ENCODE results near the gene ADAMTS16. TPM values are rescaled to one million over a fixed set of nuclear protein-coding genes. Genes with fewer than 3 reads are reported as not detected.

ADAMTS16 gene
- total and polyA plus RNA-seq, 2 experiments from 2014 or later: 2.8 to 15.4 TPM

DNA sequence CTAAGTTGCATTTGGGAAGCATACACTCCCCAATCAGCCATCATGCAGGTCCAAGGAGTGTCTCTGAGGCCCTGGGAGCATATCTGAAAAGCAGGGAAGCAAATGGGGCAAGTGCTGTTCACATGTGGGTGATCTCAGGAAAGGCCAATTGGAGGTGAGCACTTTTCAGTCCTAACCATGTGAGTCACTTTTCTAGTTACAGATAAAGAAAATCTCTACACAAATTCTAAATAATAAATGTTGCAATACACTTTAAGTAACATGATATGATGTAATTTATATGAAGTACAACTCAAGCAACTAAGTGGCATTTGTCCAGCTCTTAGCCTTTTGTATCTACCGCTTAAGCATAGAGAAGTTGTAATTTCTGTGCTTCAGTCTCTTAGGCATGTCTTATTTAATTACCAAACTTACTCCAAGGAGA is 18.4 kb downstream of the ADAMTS16 start:
- Mint-ChIP-seq H3K27me3 (ENCODE audit: insufficient read depth, low read depth, poor library complexity) (peaks cover 5% of the 10 kb centered on the region), H3K9me3 (no peaks in the 10 kb centered on the region), H3K4me3 (no peak overlapping the region), H3K4me1 (peaks cover 23% of the 10 kb centered on the region), H3K36me3 (ENCODE audit: low read depth) (no peaks in the 10 kb centered on the region), H3K27ac (no peak overlapping the region)
- Histone ChIP-seq H3K9me2 (ENCODE audit: insufficient read depth) (peaks cover 10% of the 10 kb centered on the region; the same call in 1 of the 2 replicates), H2AFZ (no peak overlapping the region), H4K20me1 (replicated peaks; ENCODE audit: insufficient read depth) (no peaks in the 10 kb centered on the region), H3K27ac (ENCODE audit: low read depth) (no peak overlapping the region), H3K36me3 (ENCODE audit: insufficient read depth) (no peaks in the 10 kb centered on the region), H3F3A (replicated peaks; ENCODE audit: low read depth) (no peaks in the 10 kb centered on the region), H3K4me3 (no peak overlapping the region), H3K4me2 (no peak overlapping the region), H3K27me3 (ENCODE audit: insufficient read depth) (no peaks in the 10 kb centered on the region), H3K4me1 (ENCODE audit: insufficient read depth) (peaks cover 5% of the 10 kb centered on the region; the same call in 1 of the 2 replicates), H3K79me2 (replicated peaks; ENCODE audit: insufficient read depth) (peaks cover 22% of the 10 kb centered on the region)
- TF ChIP-seq ZNF331 (CRISPR knock-in tag; IDR thresholded peaks at IDR 0.05; ENCODE audit: low read depth) (no peak), NANOG (IDR thresholded peaks at IDR 0.05; ENCODE audit: borderline replicate concordance) (no peak), EZH2 (IDR thresholded peaks at IDR 0.05; ENCODE audit: low read depth, unreplicated experiment) (no peak), REST (IDR thresholded peaks at IDR 0.05; ENCODE audit: unreplicated experiment) (no peak), JUNB (IDR thresholded peaks at IDR 0.05; ENCODE audit: unreplicated experiment) (no peak), CREB1 (CRISPR knock-in tag; IDR thresholded peaks at IDR 0.05; ENCODE audit: low read depth) (no peak), STAT1 (IDR thresholded peaks at IDR 0.05; ENCODE audit: unreplicated experiment) (no peak), CTCF (conservative IDR thresholded peaks at IDR 0.05; ENCODE audit: low read depth in 2 of 2) (no peak), ZNF114 (CRISPR knock-in tag; IDR thresholded peaks at IDR 0.05) (no peak), EZH2phosphoT487 (IDR thresholded peaks at IDR 0.05; ENCODE audit: unreplicated experiment) (no peak), POLR2AphosphoS5 (IDR thresholded peaks at IDR 0.05; ENCODE audit: low read depth) (no peak)
- TF ChIP-seq, protein P1, sequence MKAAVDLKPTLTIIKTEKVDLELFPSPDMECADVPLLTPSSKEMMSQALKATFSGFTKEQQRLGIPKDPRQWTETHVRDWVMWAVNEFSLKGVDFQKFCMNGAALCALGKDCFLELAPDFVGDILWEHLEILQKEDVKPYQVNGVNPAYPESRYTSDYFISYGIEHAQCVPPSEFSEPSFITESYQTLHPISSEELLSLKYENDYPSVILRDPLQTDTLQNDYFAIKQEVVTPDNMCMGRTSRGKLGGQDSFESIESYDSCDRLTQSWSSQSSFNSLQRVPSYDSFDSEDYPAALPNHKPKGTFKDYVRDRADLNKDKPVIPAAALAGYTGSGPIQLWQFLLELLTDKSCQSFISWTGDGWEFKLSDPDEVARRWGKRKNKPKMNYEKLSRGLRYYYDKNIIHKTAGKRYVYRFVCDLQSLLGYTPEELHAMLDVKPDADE (IDR thresholded peaks at IDR 0.05): no peak
- TF ChIP-seq, protein P2, sequence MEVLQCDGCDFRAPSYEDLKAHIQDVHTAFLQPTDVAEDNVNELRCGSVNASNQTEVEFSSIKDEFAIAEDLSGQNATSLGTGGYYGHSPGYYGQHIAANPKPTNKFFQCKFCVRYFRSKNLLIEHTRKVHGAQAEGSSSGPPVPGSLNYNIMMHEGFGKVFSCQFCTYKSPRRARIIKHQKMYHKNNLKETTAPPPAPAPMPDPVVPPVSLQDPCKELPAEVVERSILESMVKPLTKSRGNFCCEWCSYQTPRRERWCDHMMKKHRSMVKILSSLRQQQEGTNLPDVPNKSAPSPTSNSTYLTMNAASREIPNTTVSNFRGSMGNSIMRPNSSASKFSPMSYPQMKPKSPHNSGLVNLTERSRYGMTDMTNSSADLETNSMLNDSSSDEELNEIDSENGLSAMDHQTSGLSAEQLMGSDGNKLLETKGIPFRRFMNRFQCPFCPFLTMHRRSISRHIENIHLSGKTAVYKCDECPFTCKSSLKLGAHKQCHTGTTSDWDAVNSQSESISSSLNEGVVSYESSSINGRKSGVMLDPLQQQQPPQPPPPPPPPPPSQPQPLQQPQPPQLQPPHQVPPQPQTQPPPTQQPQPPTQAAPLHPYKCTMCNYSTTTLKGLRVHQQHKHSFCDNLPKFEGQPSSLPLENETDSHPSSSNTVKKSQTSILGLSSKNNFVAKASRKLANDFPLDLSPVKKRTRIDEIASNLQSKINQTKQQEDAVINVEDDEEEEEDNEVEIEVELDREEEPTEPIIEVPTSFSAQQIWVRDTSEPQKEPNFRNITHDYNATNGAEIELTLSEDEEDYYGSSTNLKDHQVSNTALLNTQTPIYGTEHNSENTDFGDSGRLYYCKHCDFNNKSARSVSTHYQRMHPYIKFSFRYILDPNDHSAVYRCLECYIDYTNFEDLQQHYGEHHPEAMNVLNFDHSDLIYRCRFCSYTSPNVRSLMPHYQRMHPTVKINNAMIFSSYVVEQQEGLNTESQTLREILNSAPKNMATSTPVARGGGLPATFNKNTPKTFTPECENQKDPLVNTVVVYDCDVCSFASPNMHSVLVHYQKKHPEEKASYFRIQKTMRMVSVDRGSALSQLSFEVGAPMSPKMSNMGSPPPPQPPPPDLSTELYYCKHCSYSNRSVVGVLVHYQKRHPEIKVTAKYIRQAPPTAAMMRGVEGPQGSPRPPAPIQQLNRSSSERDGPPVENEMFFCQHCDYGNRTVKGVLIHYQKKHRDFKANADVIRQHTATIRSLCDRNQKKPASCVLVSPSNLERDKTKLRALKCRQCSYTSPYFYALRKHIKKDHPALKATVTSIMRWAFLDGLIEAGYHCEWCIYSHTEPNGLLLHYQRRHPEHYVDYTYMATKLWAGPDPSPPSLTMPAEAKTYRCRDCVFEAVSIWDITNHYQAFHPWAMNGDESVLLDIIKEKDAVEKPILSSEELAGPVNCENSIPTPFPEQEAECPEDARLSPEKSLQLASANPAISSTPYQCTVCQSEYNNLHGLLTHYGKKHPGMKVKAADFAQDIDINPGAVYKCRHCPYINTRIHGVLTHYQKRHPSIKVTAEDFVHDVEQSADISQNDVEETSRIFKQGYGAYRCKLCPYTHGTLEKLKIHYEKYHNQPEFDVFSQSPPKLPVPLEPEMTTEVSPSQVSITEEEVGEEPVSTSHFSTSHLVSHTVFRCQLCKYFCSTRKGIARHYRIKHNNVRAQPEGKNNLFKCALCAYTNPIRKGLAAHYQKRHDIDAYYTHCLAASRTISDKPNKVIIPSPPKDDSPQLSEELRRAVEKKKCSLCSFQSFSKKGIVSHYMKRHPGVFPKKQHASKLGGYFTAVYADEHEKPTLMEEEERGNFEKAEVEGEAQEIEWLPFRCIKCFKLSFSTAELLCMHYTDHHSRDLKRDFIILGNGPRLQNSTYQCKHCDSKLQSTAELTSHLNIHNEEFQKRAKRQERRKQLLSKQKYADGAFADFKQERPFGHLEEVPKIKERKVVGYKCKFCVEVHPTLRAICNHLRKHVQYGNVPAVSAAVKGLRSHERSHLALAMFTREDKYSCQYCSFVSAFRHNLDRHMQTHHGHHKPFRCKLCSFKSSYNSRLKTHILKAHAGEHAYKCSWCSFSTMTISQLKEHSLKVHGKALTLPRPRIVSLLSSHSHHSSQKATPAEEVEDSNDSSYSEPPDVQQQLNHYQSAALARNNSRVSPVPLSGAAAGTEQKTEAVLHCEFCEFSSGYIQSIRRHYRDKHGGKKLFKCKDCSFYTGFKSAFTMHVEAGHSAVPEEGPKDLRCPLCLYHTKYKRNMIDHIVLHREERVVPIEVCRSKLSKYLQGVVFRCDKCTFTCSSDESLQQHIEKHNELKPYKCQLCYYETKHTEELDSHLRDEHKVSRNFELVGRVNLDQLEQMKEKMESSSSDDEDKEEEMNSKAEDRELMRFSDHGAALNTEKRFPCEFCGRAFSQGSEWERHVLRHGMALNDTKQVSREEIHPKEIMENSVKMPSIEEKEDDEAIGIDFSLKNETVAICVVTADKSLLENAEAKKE (CRISPR knock-in tag; IDR thresholded peaks at IDR 0.05): no peak
- DNase-seq (ENCODE audit: low spot score): no peak
- ATAC-seq: no peak
